GM21619 (cell line): ENCODE results near the gene ATP5ME.

ENCODE experiments used
- ATAC-seq: cut with Tn5 transposase; IDR thresholded peaks from one replicate; pipeline ENCODE4 v1.9.1; 2021; ENCODE audit not compliant: unreplicated experiment

ATP5ME gene

DNA sequence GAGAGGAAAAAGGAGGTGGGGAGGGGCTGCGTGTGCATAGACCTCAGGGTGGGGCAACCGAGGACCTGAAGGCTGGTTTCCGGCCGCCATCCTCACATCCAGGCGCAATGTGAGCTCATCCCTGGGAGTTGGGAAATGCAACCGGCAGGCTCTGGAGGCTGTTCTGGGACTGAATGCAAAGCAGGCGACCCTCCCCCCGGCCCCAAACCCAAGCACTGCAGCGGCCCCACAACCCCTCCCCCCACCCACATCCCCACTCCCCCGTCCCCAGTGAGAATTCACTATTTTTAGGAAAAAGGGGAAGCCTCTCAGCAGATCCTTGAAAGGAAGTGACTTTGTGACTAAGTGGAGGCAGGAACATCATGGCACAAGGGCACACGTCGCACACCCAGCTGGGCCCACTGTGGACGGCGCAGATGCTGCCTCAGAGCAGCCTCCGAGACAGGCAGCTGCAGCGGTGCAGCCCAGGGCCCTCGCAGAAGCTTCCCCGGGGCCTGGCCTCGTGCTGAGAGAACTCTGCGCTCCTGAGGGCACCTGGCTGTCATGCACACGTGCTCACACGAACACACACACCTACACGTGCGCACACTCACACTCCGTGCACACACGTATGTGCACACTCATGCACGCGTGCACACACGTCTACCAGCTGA is 50.0 kb downstream of the ATP5ME start:
- ATAC-seq: no peak

DNA sequence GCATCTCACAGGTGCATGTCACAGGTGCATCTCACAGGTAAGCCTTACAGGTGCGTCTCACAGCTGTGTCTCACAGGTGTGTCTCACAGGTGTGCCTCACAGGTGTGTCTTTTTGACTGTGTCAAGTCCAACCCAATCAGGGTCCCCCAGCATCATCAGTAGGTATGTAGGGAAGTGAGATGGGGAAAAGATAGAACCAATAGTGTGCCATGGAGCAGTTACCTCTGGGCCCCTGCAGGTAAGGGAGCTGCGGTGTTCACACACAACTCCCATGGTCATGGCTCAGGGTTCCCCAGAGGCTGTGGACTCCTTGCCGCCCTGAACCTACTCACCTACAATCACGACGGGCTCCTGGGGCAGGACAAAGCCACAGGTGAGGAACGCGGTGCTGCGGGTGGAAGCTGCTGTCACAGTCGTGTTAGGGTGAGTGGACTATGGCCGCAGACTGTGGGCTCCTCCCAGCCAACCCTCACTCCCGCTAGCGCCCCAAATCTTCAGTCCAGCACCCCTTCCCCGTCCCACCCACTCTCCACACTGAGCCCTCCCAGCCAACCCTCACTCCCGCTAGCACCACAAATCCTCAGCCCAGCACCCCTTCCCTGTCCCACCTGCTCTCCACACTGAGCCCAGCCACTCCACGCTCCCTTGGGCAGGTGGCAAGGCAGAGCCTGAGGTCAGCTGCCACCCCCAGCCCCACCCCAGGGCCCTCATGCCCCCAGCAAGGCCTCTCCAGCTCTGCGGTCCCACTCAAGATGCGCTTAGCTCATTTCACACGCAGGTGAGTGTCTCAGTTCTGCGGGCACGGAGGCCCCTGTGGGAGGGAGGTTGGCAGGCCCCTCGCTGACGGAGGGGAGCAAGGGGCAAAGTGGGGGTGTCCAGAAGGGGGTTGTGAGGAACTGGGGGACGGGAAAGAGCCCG is 50.8 kb downstream of the ATP5ME start:
- ATAC-seq: no peak
